NCI-H2227 treated with DMSO at 0.1 percent for 48 hours (cell line): ENCODE measurements around the gene AK8.
"Not testable (repeated sequence)": the region's sequence is repeated elsewhere in the genome, so short reads cannot be mapped to it uniquely, and the experiment has no call there.

ENCODE experiments used
- DNase-seq: peaks from one replicate; lab custom pipeline; 2025; lab: John Stamatoyannopoulos, UW

AK8 gene

GRCh38 chr9:132797861-132798659 is 80.0 kb downstream of the AK8 start:
- no peak for DNase-seq

GRCh38 chr9:132795511-132796303 is 82.4 kb downstream of the AK8 start:
- no peak for DNase-seq

- DNase-seq, result no peak
These were observed 83.2 kb downstream of the AK8 start for GRCh38 chr9:132794730-132795380.

GRCh38 chr9:132793606-132794580 is 84.2 kb downstream of the AK8 start:
- no peak for DNase-seq

GRCh38 chr9:132792547-132792946 is 85.5 kb downstream of the AK8 start:
- DNase-seq, result no peak

DNA sequence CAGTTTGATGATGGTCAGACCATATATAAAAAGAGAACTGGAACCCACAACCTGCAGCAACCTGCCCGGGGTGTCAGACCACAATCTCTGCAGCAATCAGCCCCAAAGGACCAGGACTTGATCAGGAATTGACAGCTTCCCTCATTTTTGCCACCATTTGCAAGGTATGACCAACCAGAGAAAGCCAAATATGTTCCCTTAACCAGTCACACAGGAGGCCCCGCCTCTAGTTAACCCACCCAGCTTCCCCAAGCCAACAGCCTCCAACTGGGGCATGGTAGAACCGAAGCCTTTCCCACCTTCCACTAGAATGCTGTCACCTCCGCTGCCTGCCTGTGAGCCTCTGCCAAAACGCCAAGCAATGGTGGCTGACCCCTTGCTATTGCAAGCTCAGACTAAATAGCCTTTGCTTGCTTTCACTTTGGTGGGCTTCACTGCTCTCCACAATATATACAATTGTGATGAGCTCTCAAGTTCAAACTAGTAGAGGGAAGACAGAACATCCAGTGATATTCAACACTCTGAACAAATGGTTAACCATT is 86.3 kb downstream of the AK8 start:
- DNase-seq, result no peak

DNA sequence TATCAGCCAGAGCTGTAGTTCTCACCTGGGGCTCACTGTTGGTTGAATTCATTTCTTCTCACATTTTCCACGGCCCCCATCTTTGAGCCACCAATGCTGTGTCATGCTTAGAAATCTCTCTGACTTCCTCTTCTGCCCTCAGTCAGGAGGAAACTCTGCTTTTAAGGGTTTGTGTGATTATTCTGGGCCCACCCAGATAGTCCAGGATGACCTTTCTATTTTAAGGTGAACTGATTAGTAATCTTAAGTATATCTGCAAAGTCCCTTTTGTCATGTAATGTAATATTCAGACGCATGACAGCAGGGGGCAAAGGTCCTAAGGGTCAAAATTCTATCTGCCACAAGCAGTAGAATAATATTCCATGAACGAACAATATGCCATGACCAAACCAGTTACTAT is 88.4 kb downstream of the AK8 start:
- no peak for DNase-seq

GRCh38 chr9:132788378-132788777 is 89.7 kb downstream of the AK8 start:
- no peak for DNase-seq

- no peak for DNase-seq
These were observed 90.3 kb downstream of the AK8 start for GRCh38 chr9:132787748-132788159.

- no peak for DNase-seq
These were observed 93.7 kb downstream of the AK8 start for GRCh38 chr9:132784286-132784830.

- no peak for DNase-seq
These were observed 95.1 kb downstream of the AK8 start for GRCh38 chr9:132783006-132783405.

GRCh38 chr9:132782037-132782436 is 96.0 kb downstream of the AK8 start:
- peak; percentile 23 for DNase-seq

GRCh38 chr9:132780230-132781007 is 97.7 kb downstream of the AK8 start:
- DNase-seq, result no peak

DNA sequence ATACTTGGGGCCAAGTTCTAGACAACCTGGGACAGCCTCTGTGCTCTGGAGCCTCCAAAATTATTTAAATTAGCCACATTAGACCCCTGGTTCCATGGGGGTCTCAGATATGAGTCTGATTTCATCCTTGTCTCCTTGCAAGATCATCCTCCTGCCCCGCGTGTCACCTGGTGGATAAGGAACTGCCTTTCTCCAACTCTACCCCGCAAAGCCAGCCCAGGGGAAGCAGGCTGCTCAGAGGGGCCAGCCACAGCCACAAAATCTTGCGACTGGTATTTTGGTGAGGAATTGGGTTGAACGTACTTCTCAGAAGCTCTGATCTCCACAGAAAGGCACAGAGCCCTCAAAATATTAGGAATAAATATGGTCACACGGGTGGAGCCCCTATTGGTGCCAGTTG is 101.2 kb downstream of the AK8 start:
- no peak for DNase-seq

- no peak for DNase-seq
These were observed 101.8 kb downstream of the AK8 start for GRCh38 chr9:132776268-132776667.

GRCh38 chr9:132775720-132776119 is 102.4 kb downstream of the AK8 start:
- DNase-seq, result no peak

DNA sequence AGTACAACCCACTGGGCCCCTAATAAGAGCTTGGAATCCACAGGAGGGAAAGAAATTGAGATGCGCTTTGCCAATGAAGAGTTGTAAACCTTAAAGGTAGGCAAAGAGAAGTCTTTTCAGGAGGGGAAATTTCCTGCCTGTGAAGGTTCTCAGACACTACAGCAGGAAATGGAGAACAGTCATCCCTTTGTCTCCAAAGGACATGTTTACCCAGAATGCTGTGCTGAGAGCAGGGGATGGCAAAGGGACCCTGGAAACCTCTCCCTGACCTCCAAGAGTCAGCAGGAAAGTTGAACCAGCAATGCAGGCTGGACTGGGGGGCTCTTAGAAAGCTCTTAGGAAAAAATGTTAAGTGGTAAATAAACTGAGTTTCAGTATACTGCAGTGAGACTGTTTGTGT is 103.2 kb downstream of the AK8 start:
- no peak for DNase-seq

DNA sequence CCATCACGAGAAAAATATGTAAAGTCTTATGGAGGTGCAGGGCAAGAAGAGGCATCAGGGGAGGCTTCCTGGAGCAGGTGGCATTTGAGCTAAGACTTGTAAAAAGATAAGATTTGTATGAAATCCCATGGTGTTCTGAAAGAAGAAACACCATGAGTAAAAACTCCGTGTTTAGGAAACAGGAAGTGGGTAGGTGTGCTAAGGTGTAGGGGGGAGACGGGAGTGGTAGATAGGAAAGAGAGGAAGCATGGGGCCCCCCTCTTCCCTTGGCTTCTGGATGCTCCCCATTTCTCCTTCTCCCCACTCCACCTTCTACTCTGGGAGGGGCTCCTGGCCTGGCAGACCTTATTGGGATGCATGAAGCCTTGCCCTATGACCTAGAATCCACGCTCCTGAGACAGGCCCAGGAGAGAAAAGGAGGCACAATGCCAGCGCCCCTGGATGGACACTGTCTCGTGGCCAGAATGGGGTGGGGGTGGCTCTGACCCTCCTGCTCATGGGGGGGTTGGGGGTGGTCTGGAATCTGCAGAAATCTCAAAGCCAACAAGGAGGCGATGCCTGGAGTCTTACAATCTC is 104.2 kb downstream of the AK8 start:
- no peak for DNase-seq

GRCh38 chr9:132773093-132773492 is 105.0 kb downstream of the AK8 start:
- no peak for DNase-seq

DNA sequence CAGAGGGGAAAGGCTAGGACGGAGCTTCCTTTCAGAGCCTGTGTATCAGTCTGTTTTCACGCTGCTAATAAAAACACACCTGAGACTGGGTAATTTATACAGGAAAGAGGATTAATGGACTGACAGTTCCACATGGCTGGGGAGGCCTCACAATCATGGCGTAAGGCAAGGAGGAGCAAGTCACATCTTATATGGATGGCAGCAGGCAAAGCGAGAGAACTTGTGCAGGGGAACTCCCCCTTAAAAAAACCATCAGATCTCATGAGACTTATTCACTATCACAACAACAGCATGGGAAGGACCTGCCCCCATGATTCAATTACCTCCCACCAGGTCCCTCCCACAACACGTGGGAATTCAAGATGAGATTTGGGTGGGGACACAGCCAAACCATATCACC is 106.3 kb downstream of the AK8 start:
- DNase-seq, result not testable (repeated sequence)
